Left lung (tissue), 10 donors: ENCODE measurements around the gene RAB18. TPM values are rescaled to one million over a fixed set of nuclear protein-coding genes. Genes with fewer than 3 reads are reported as not detected.

Experiments
- ATAC-seq: fragments of 200-7000 bp; cut with Tn5 transposase; one replicate; pipeline ENCODE4 v1.9.1; 2020; ENCODE audit warnings: moderate library complexity
- DNase-seq, 4 donors: peaks; one replicate each; pipeline ENCODE4 v3.0.0-alpha.2; 2013 to 2020
- H3K27ac ChIP-seq, 2 donors: fragments of 200-600 bp; sonication (generic) in 1 of 2; one replicate each; pipeline versions ENCODE4 v1.5.0 to v1.8.0; 2020 to 2021
- H3K27me3 ChIP-seq, 2 donors: fragments of 200-600 bp; sonication (generic) in 1 of 2; one replicate each; pipeline versions ENCODE4 v1.5.0 to v1.8.0; 2020 to 2021
- H3K36me3 ChIP-seq, 2 donors: fragments of 200-600 bp; sonication (generic) in 1 of 2; one replicate each; pipeline versions ENCODE4 v1.5.0 to v1.8.0; 2020 to 2021
- H3K4me1 ChIP-seq, 2 donors: fragments of 200-600 bp; one replicate each; pipeline ENCODE4 v1.8.0; 2021
- H3K4me3 ChIP-seq, 2 donors: fragments of 200-600 bp; sonication (generic) in 1 of 2; one replicate each; pipeline versions ENCODE4 v1.5.0 to v1.8.0; 2020 to 2021; ENCODE audit warnings: mild to moderate bottlenecking in 1 of 2
- H3K9me3 ChIP-seq, 2 donors: fragments of 200-600 bp; sonication (generic) in 1 of 2; one replicate each; pipeline versions ENCODE4 v1.5.0 to v1.8.0; 2020 to 2021
- intact Hi-C, 2 donors: fragments of 100-400 bp; cut with DNase I; formaldehyde crosslinking; loops; one replicate each; pipeline versions ENCODE4 v1.11.2 to v1.14.2; 2022
- polyA plus RNA-seq, 6 donors: library from polyadenylated mRNA; unstranded; fragments of 120-200 nt; gene quantifications; one replicate each; pipeline ENCODE4 v1.2.1, GENCODE V29; 2013; ENCODE audit not compliant: insufficient read length in 6 of 6
- total RNA-seq, 2 donors: library from RNA; stranded (reverse); fragmentation: NEBNext Ultra II Directional; extraction: Animal tissue kit (Norgen Biotek cat#: 25700); gene quantifications; one replicate each; pipeline ENCODE4 v1.2.1, GENCODE V29; 2021
- TF ChIP-seq, protein P1 (sequence below), 2 donors: fragments of 200-600 bp; sonication (generic) in 1 of 2; IDR thresholded peaks; one replicate each; pipeline versions ENCODE4 v1.5.0 to v1.8.0; 2021; ENCODE audit warnings: antibody characterized with exemption in 2 of 2
- donor health status: DM: no; HTN: yes; CAD: no.
- donor health status: DM: no; HTN: no; CAD: no.

The RAB18 gene
- total and polyA plus RNA-seq, 8 donors = 80.6 to 115 (median 100) TPM

DNA sequence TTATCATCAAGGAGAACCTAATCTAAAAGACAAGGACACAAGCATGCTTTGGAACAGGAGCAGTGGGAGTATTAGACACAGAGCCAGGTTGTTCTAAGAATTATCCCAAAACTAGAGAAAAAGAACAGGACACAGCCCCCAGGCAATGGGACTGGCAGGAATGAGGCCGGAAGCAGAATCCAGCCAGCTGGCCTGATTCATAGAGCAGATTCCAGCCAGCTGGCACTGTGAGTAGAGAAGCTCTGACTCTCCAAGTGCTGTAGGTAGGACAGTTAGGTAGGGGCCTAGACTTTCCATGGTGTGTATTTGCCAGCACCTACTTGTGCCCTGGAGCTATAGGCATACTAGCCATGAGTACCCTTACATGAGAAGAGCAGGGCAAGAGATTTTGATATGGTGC lies 13.3 kb upstream of the RAB18 start:
- DNase-seq (no peak), ATAC-seq (no peak)
- no peaks in the 10 kb centered on the region for H3K4me1 ChIP-seq
- H3K9me3 ChIP-seq = peaks cover 0 to 6% of the 10 kb centered on the region in 2 donors
- TF ChIP-seq, protein P1, sequence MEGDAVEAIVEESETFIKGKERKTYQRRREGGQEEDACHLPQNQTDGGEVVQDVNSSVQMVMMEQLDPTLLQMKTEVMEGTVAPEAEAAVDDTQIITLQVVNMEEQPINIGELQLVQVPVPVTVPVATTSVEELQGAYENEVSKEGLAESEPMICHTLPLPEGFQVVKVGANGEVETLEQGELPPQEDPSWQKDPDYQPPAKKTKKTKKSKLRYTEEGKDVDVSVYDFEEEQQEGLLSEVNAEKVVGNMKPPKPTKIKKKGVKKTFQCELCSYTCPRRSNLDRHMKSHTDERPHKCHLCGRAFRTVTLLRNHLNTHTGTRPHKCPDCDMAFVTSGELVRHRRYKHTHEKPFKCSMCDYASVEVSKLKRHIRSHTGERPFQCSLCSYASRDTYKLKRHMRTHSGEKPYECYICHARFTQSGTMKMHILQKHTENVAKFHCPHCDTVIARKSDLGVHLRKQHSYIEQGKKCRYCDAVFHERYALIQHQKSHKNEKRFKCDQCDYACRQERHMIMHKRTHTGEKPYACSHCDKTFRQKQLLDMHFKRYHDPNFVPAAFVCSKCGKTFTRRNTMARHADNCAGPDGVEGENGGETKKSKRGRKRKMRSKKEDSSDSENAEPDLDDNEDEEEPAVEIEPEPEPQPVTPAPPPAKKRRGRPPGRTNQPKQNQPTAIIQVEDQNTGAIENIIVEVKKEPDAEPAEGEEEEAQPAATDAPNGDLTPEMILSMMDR (IDR thresholded peaks at IDR 0.05) = no peak
- no peak overlapping the region for H3K4me3 ChIP-seq
- intact Hi-C loops = no loop called here
- H3K36me3 ChIP-seq = no peaks in the 10 kb centered on the region
- no peaks in the 10 kb centered on the region for H3K27me3 ChIP-seq
- H3K27ac ChIP-seq = no peak overlapping the region

- no peak for DNase-seq
- no peaks in the 10 kb centered on the region for H3K36me3 ChIP-seq
- H3K4me1 ChIP-seq = no peaks in the 10 kb centered on the region
- H3K27me3 ChIP-seq = no peaks in the 10 kb centered on the region
- peaks cover 0 to 6% of the 10 kb centered on the region in 2 donors for H3K9me3 ChIP-seq
- TF ChIP-seq, protein P1 (IDR thresholded peaks at IDR 0.05) = no peak
- no peak overlapping the region for H3K27ac ChIP-seq
- no peak for ATAC-seq
- H3K4me3 ChIP-seq = no peak overlapping the region
- intact Hi-C loops = no loop called here
Observed at GRCh38 chr10:27494116-27494805, 9.8 kb upstream of the RAB18 start.

GRCh38 chr10:27496137-27496536 lies 8.0 kb upstream of the RAB18 start:
- ATAC-seq (no peak), DNase-seq (no peak)
- Histone ChIP-seq H3K9me3 (peaks cover 0 to 2% of the 10 kb centered on the region in 2 donors), H3K27ac (no peak overlapping the region), H3K4me1 (no peaks in the 10 kb centered on the region), H3K4me3 (no peak overlapping the region), H3K36me3 (no peaks in the 10 kb centered on the region), H3K27me3 (no peaks in the 10 kb centered on the region)
- intact Hi-C loops = no loop called here
- TF ChIP-seq, protein P1 (IDR thresholded peaks at IDR 0.05) = no peak

DNA sequence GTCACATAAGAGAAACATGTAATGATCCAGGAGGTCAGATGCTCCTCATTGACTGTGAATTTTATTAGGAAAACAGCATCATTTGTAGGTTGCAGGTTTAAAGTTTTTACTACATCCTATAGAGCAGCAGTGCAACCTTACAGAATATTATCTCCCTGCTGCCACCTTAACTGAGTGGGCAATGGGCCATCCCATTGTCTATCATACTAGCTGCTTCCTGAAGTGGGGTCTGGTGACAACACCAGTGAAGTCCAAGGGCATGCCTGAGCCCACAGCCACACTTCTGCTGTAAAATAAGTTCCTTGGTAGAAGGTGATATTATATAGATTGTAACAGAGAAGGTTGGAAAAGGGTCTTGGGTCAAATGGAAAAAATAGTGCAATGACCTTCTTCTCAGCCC lies 4.0 kb upstream of the RAB18 start:
- no peaks in the 10 kb centered on the region for H3K36me3 ChIP-seq
- no peaks in the 10 kb centered on the region for H3K9me3 ChIP-seq
- H3K4me1 ChIP-seq = peaks cover 3 to 7% of the 10 kb centered on the region in 2 donors
- intact Hi-C loops = no loop called here
- DNase-seq = no peak
- no peak overlapping the region for H3K27ac ChIP-seq
- ATAC-seq = no peak
- H3K27me3 ChIP-seq = no peaks in the 10 kb centered on the region
- TF ChIP-seq, protein P1 (IDR thresholded peaks at IDR 0.05) = no peak
- H3K4me3 ChIP-seq = no peak overlapping the region

- DNase-seq (no peak), ATAC-seq (no peak)
- H3K27me3 ChIP-seq = no peaks in the 10 kb centered on the region
- H3K27ac ChIP-seq = no peak overlapping the region
- peaks cover 11 to 15% of the 10 kb centered on the region in 2 donors for H3K4me1 ChIP-seq
- intact Hi-C loops = no loop called here
- no peak overlapping the region for H3K4me3 ChIP-seq
- TF ChIP-seq, protein P1 (IDR thresholded peaks at IDR 0.05) = no peak
- no peaks in the 10 kb centered on the region for H3K9me3 ChIP-seq
- no peaks in the 10 kb centered on the region for H3K36me3 ChIP-seq
Observed at GRCh38 chr10:27500886-27501285, 3.2 kb upstream of the RAB18 start.
